ENCODE data around the gene GALNT9.
"Not testable (repeated sequence)": the region's sequence is repeated elsewhere in the genome, so short reads cannot be mapped to it uniquely, and the experiment has no call there.

The GALNT9 gene

GRCh38 chr12:132248453-132249167, 80.8 kb downstream of the GALNT9 start:
- no peak overlapping the region for H3K4me3 ChIP-seq (ENCODE audit: low read length)
- no peak overlapping the region for H3K9ac ChIP-seq (ENCODE audit: low read length)
- H3K27me3 ChIP-seq (ENCODE audit: control insufficient read depth, insufficient read depth, low read length) = peaks cover 16% of the 10 kb centered on the region
- H3K27ac ChIP-seq (ENCODE audit: low read length) = no peak overlapping the region
- peaks cover 3% of the 10 kb centered on the region for H3K4me1 ChIP-seq (ENCODE audit: control insufficient read depth, low read depth, low read length)
- H3K36me3 ChIP-seq (ENCODE audit: control insufficient read depth, low read depth, low read length) = no peaks in the 10 kb centered on the region
- H3K9me3 ChIP-seq (ENCODE audit: control insufficient read depth, low read depth, low read length) = no peaks in the 10 kb centered on the region

GRCh38 chr12:132247718-132248452, 81.5 kb downstream of the GALNT9 start:
- H3K4me1 ChIP-seq (ENCODE audit: control insufficient read depth, low read depth, low read length) = peaks cover 5% of the 10 kb centered on the region
- H3K36me3 ChIP-seq (ENCODE audit: control insufficient read depth, low read depth, low read length) = no peaks in the 10 kb centered on the region
- H3K4me3 ChIP-seq (ENCODE audit: low read length) = no peak overlapping the region
- H3K27ac ChIP-seq (ENCODE audit: low read length) = no peak overlapping the region
- no peaks in the 10 kb centered on the region for H3K9me3 ChIP-seq (ENCODE audit: control insufficient read depth, low read depth, low read length)
- no peak overlapping the region for H3K9ac ChIP-seq (ENCODE audit: low read length)
- H3K27me3 ChIP-seq (ENCODE audit: control insufficient read depth, insufficient read depth, low read length) = peaks cover 16% of the 10 kb centered on the region

GRCh38 chr12:132246997-132247717, 82.2 kb downstream of the GALNT9 start:
- no peak overlapping the region for H3K27ac ChIP-seq (ENCODE audit: low read length)
- no peak overlapping the region for H3K9ac ChIP-seq (ENCODE audit: low read length)
- H3K9me3 ChIP-seq (ENCODE audit: control insufficient read depth, low read depth, low read length) = no peaks in the 10 kb centered on the region
- peaks cover 5% of the 10 kb centered on the region for H3K4me1 ChIP-seq (ENCODE audit: control insufficient read depth, low read depth, low read length)
- peaks cover 16% of the 10 kb centered on the region for H3K27me3 ChIP-seq (ENCODE audit: control insufficient read depth, insufficient read depth, low read length)
- no peak overlapping the region for H3K4me3 ChIP-seq (ENCODE audit: low read length)
- H3K36me3 ChIP-seq (ENCODE audit: control insufficient read depth, low read depth, low read length) = no peaks in the 10 kb centered on the region

GRCh38 chr12:132245521-132246101, 83.8 kb downstream of the GALNT9 start:
- Histone ChIP-seq H3K9me3 (ENCODE audit: control insufficient read depth, low read depth, low read length) (no peaks in the 10 kb centered on the region), H3K27me3 (ENCODE audit: control insufficient read depth, insufficient read depth, low read length) (peaks cover 16% of the 10 kb centered on the region), H3K4me3 (ENCODE audit: low read length) (no peak overlapping the region), H3K9ac (ENCODE audit: low read length) (no peak overlapping the region), H3K4me1 (ENCODE audit: control insufficient read depth, low read depth, low read length) (peaks cover 5% of the 10 kb centered on the region), H3K36me3 (ENCODE audit: control insufficient read depth, low read depth, low read length) (no peaks in the 10 kb centered on the region), H3K27ac (ENCODE audit: low read length) (no peak overlapping the region)

GRCh38 chr12:132244724-132245295, 84.6 kb downstream of the GALNT9 start:
- Histone ChIP-seq H3K27ac (ENCODE audit: low read length) (no peak overlapping the region), H3K4me3 (ENCODE audit: low read length) (no peak overlapping the region), H3K9me3 (ENCODE audit: control insufficient read depth, low read depth, low read length) (no peaks in the 10 kb centered on the region), H3K27me3 (ENCODE audit: control insufficient read depth, insufficient read depth, low read length) (peaks cover 17% of the 10 kb centered on the region), H3K4me1 (ENCODE audit: control insufficient read depth, low read depth, low read length) (peaks cover 5% of the 10 kb centered on the region), H3K9ac (ENCODE audit: low read length) (no peak overlapping the region), H3K36me3 (ENCODE audit: control insufficient read depth, low read depth, low read length) (no peaks in the 10 kb centered on the region)

GRCh38 chr12:132243596-132244310, 85.6 kb downstream of the GALNT9 start:
- H3K9me3 ChIP-seq (ENCODE audit: control insufficient read depth, low read depth, low read length) = no peaks in the 10 kb centered on the region
- H3K36me3 ChIP-seq (ENCODE audit: control insufficient read depth, low read depth, low read length) = no peaks in the 10 kb centered on the region
- peaks cover 17% of the 10 kb centered on the region for H3K27me3 ChIP-seq (ENCODE audit: control insufficient read depth, insufficient read depth, low read length)
- H3K27ac ChIP-seq (ENCODE audit: low read length) = no peak overlapping the region
- H3K4me1 ChIP-seq (ENCODE audit: control insufficient read depth, low read depth, low read length) = peaks cover 5% of the 10 kb centered on the region
- H3K4me3 ChIP-seq (ENCODE audit: low read length) = peak overlapping the region; percentile 33
- no peak overlapping the region for H3K9ac ChIP-seq (ENCODE audit: low read length)

GRCh38 chr12:132243171-132243570, 86.2 kb downstream of the GALNT9 start:
- H3K4me3 ChIP-seq (ENCODE audit: low read length); H3K27ac ChIP-seq (ENCODE audit: low read length); H3K36me3 ChIP-seq (ENCODE audit: control insufficient read depth, low read depth, low read length); H3K4me1 ChIP-seq (ENCODE audit: control insufficient read depth, low read depth, low read length); H3K9ac ChIP-seq (ENCODE audit: low read length); H3K9me3 ChIP-seq (ENCODE audit: control insufficient read depth, low read depth, low read length): not testable (repeated sequence)
- peaks cover 11% of the 10 kb centered on the region for H3K27me3 ChIP-seq (ENCODE audit: control insufficient read depth, insufficient read depth, low read length)

- not testable (repeated sequence) for H3K9me3 ChIP-seq (ENCODE audit: control insufficient read depth, low read depth, low read length); H3K36me3 ChIP-seq (ENCODE audit: control insufficient read depth, low read depth, low read length); H3K4me1 ChIP-seq (ENCODE audit: control insufficient read depth, low read depth, low read length); H3K4me3 ChIP-seq (ENCODE audit: low read length); H3K27me3 ChIP-seq (ENCODE audit: control insufficient read depth, insufficient read depth, low read length); H3K9ac ChIP-seq (ENCODE audit: low read length); H3K27ac ChIP-seq (ENCODE audit: low read length)
These were observed 88.8 kb downstream of the GALNT9 start for GRCh38 chr12:132240669-132241007.

- Histone ChIP-seq H3K9me3 (ENCODE audit: control insufficient read depth, low read depth, low read length) (no peaks in the 10 kb centered on the region), H3K36me3 (ENCODE audit: control insufficient read depth, low read depth, low read length) (no peaks in the 10 kb centered on the region)
These were observed 89.4 kb downstream of the GALNT9 start for GRCh38 chr12:132239796-132240668.

GRCh38 chr12:132239392-132239791, 90.0 kb downstream of the GALNT9 start:
- Histone ChIP-seq H3K9me3 (ENCODE audit: control insufficient read depth, low read depth, low read length) (no peaks in the 10 kb centered on the region), H3K27me3 (ENCODE audit: control insufficient read depth, insufficient read depth, low read length) (peaks cover 8% of the 10 kb centered on the region), H3K4me1 (ENCODE audit: control insufficient read depth, low read depth, low read length) (peaks cover 5% of the 10 kb centered on the region), H3K9ac (ENCODE audit: low read length) (no peak overlapping the region), H3K36me3 (ENCODE audit: control insufficient read depth, low read depth, low read length) (no peaks in the 10 kb centered on the region), H3K27ac (ENCODE audit: low read length) (no peak overlapping the region), H3K4me3 (ENCODE audit: low read length) (no peak overlapping the region)

More at GRCh38 chr12:132239796-132240668, 89.4 kb downstream of the GALNT9 start:
- Histone ChIP-seq H3K4me3 (ENCODE audit: low read length) (no peak overlapping the region), H3K27me3 (ENCODE audit: control insufficient read depth, insufficient read depth, low read length) (peaks cover 8% of the 10 kb centered on the region), H3K4me1 (ENCODE audit: control insufficient read depth, low read depth, low read length) (peaks cover 5% of the 10 kb centered on the region), H3K9ac (ENCODE audit: low read length) (no peak overlapping the region), H3K27ac (ENCODE audit: low read length) (no peak overlapping the region)

Measured in iPS-18a (cell line).